ENCODE results near the gene SPIRE2. TPM values are rescaled to one million over a fixed set of nuclear protein-coding genes. Genes with fewer than 3 reads are reported as not detected.
"Not testable (repeated sequence)": the region's sequence is repeated elsewhere in the genome, so short reads cannot be mapped to it uniquely, and the experiment has no call there.

Gene SPIRE2
- total RNA-seq, 2 donors from 2014 or later = 0.90 to 1.8 TPM

DNA sequence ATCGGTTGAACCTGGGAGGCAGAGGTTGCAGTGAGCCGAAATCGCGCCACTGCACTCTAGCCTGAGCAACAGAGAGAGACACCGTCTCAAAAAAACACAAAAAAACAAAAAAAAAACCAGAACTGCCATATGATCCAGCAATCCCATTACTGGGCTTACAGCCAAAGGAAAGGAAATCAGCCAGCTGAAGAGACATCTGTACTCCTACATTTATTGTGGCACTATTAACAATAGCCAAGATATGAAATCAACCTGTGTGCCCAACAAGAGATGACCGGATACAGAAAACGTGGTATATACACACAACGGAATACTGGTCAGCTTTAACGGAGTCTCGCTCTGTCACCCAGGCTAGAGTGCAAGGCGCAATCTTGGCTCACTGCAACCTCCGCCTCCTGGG is 26.5 kb upstream of the SPIRE2 start:
- Histone ChIP-seq H3K36me3 (no peaks in the 10 kb centered on the region), H3K27ac (no peak overlapping the region), H3K27me3 (no peaks in the 10 kb centered on the region), H3K4me3 (no peak overlapping the region), H3K9me3 (no peaks in the 10 kb centered on the region), H3K4me1 (peaks cover 0 to 13% of the 10 kb centered on the region in 2 donors)
- TF ChIP-seq CTCF (IDR thresholded peaks at IDR 0.05) = no peak
- DNase-seq (ENCODE audit: low spot score) = no peak

DNA sequence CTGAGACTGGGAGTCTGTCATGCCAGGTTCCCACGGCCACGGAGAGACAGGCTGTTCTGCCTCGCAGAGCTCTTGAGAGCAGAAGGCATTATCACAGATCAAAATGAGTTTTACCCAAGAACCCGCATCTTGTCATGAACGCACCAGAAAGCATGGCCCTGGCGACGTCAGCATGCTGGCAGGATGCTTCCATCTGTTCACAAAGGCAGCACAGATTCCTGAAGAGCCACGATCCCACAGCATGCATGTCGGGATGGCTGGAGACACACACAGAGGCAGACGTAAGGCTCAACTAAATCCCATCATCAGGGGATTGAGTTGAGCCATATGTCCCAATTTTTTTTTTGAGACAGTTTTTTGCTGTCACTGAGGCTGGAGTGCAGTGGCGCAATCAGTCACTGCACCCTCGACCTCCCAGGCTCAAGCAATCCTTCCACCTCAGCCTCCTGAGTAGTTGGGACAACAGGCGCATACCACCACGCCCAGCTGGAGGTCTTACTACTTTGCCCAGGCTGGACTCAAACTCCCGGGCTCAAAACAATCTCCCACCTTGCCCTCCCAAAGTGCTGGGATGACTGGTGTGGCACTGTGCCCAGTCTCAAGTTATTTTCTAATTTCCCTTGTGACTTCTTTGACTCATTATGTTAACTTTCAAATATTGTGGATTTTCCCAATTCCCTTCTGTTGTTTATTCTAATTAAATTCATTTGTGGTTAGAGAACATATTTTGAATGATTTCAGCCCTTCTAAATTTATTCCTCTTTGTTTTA is 23.0 kb upstream of the SPIRE2 start:
- no peak for TF ChIP-seq CTCF (IDR thresholded peaks at IDR 0.05)
- Histone ChIP-seq H3K4me1 (no peaks in the 10 kb centered on the region), H3K4me3 (no peak overlapping the region), H3K27me3 (no peaks in the 10 kb centered on the region), H3K9me3 (no peaks in the 10 kb centered on the region), H3K36me3 (no peaks in the 10 kb centered on the region), H3K27ac (no peak overlapping the region)
- no peak for DNase-seq (ENCODE audit: low spot score)

GRCh38 chr16:89806589-89807193 is 21.6 kb upstream of the SPIRE2 start:
- H3K36me3 ChIP-seq; H3K4me1 ChIP-seq; H3K9me3 ChIP-seq; H3K4me3 ChIP-seq; H3K27me3 ChIP-seq; H3K27ac ChIP-seq; DNase-seq (ENCODE audit: low spot score): not testable (repeated sequence)

GRCh38 chr16:89808475-89808874 is 19.8 kb upstream of the SPIRE2 start:
- no peak for TF ChIP-seq CTCF (IDR thresholded peaks at IDR 0.05)
- no peak for DNase-seq (ENCODE audit: low spot score)
- Histone ChIP-seq H3K4me3 (no peak overlapping the region), H3K27me3 (no peaks in the 10 kb centered on the region), H3K9me3 (no peaks in the 10 kb centered on the region), H3K4me1 (no peaks in the 10 kb centered on the region), H3K27ac (no peak overlapping the region), H3K36me3 (no peaks in the 10 kb centered on the region)

DNA sequence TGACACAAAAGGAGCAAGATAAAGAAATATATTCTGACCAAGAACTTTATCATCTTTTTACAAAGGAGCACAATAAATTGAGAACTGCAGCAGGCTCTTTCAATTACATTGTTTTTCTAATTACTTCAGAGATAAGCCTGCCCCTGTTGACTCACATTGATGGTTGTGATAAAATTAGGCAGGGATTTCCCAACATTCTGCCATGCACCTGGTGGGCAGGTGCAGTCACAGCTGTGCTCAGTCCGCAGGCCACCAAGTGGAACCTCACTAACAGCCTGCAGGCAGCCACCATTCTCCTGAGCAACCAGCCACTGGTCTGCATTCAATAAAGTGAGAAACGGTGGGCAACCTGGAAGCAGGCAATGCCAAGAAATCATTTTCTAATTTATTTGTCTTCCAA is 17.0 kb upstream of the SPIRE2 start:
- no peak for DNase-seq (ENCODE audit: low spot score)
- Histone ChIP-seq H3K4me1 (peaks cover 0 to 7% of the 10 kb centered on the region in 2 donors), H3K36me3 (no peaks in the 10 kb centered on the region), H3K9me3 (no peaks in the 10 kb centered on the region), H3K27ac (no peak overlapping the region), H3K4me3 (no peak overlapping the region), H3K27me3 (no peaks in the 10 kb centered on the region)
- no peak for TF ChIP-seq CTCF (IDR thresholded peaks at IDR 0.05)

- no peak for TF ChIP-seq CTCF (IDR thresholded peaks at IDR 0.05)
Measured at GRCh38 chr16:89815639-89816348, 12.5 kb upstream of the SPIRE2 start.

GRCh38 chr16:89818851-89819403 is 9.3 kb upstream of the SPIRE2 start:
- not testable (repeated sequence) for DNase-seq (ENCODE audit: low spot score); H3K27ac ChIP-seq; H3K9me3 ChIP-seq; H3K27me3 ChIP-seq; H3K36me3 ChIP-seq
- Histone ChIP-seq H3K4me3 (peak overlapping the region in 1 of 2 donors; percentile 24), H3K4me1 (peaks cover 0 to 30% of the 10 kb centered on the region in 2 donors)

More at GRCh38 chr16:89815639-89816348, 12.5 kb upstream of the SPIRE2 start:
- no peaks in the 10 kb centered on the region for H3K36me3 ChIP-seq
- H3K9me3 ChIP-seq = no peaks in the 10 kb centered on the region
- peaks cover 0 to 30% of the 10 kb centered on the region in 2 donors for H3K4me1 ChIP-seq
- peak overlapping the region; percentile 59 to 74 for H3K4me3 ChIP-seq
- H3K27me3 ChIP-seq = no peaks in the 10 kb centered on the region
- DNase-seq (ENCODE audit: low spot score) = no peak
- H3K27ac ChIP-seq = no peak overlapping the region

DNA sequence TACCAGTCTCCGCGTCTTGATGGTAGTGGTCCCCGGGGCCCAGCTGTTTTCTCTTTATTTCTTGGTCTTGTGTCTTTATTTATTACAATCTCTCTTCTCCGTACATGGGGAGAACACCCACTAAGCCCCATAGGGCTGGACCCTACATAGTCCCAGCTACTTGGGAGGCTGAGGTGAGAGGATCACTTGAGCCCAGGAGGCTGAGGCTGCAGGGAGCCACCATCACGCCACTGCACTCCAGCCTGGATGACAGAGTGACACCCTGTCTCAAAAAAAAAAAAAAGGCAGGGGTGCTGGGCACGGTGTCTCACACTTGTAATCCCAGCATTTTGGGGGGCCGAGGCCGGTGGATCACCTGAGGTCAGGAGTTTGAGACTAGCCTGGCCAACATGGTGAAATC is 8.8 kb upstream of the SPIRE2 start:
- not testable (repeated sequence) for H3K27ac ChIP-seq; H3K9me3 ChIP-seq; H3K36me3 ChIP-seq; DNase-seq (ENCODE audit: low spot score); H3K27me3 ChIP-seq
- peaks cover 0 to 30% of the 10 kb centered on the region in 2 donors for H3K4me1 ChIP-seq
- H3K4me3 ChIP-seq = peak overlapping the region in 1 of 2 donors; percentile 24

Data from right atrium auricular region (tissue), 2 donors.